GM20000 (cell line): ENCODE results near the gene CEP70.

Experiments
- DNase-seq: peaks from one replicate; pipeline ENCODE4 v3.0.0; 2012; ENCODE audit warnings: low spot score
- TF ChIP-seq, protein P1 (sequence below): IDR thresholded peaks from 2 replicates; pipeline ENCODE4 v1.5.1; 2012; ENCODE audit warnings: mild to moderate bottlenecking, control low read depth; ENCODE audit errors: extremely low read depth, missing control alignments

Gene CEP70

GRCh38 chr3:138594150-138594934 is at the start of gene CEP70:
Gene CEP70 (minus strand): TSS chr3:138594260. CDS start chr3:138572927, 21,333 bp downstream.
- peak; percentile 81 for DNase-seq
- TF ChIP-seq, protein P1, sequence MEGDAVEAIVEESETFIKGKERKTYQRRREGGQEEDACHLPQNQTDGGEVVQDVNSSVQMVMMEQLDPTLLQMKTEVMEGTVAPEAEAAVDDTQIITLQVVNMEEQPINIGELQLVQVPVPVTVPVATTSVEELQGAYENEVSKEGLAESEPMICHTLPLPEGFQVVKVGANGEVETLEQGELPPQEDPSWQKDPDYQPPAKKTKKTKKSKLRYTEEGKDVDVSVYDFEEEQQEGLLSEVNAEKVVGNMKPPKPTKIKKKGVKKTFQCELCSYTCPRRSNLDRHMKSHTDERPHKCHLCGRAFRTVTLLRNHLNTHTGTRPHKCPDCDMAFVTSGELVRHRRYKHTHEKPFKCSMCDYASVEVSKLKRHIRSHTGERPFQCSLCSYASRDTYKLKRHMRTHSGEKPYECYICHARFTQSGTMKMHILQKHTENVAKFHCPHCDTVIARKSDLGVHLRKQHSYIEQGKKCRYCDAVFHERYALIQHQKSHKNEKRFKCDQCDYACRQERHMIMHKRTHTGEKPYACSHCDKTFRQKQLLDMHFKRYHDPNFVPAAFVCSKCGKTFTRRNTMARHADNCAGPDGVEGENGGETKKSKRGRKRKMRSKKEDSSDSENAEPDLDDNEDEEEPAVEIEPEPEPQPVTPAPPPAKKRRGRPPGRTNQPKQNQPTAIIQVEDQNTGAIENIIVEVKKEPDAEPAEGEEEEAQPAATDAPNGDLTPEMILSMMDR: peak; percentile 85

- TF ChIP-seq, protein P1: no peak
- DNase-seq: no peak
These were observed 48.8 kb upstream of the CEP70 start for GRCh38 chr3:138642927-138643253.

DNA sequence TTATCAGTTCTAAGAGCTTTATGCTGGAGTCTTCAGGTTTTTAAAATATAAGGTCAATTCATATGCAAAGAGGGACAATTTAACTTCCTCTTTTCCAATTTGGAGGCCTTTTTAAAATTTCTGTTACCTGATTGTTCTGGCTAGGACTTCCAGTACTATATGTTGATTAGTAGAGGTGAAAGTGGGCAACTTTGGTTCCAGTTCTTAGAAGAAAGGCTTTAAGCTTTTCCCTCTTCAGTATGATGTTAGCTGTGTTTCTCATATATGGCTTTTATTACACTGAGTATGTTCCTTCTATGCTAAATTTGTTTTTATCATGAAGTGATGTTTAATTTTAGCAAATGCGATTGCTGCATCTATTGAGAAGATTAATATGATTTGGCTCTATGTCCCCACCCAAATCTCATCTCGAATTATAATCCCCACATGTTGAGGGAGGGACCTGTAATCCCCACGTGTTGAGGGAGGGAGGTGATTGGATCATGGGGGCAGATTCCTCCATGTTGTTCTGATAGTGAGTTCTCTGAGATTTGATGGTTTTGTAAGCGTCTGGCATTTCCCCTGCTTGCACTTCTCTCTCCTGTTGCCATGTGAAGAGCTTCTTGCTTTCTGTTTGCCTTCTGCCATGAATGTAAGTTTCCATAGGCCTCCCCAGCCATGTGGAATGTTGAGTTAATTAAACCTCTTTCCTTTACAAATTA is 48.3 kb upstream of the CEP70 start:
- DNase-seq: no peak
- TF ChIP-seq, protein P1: no peak

DNA sequence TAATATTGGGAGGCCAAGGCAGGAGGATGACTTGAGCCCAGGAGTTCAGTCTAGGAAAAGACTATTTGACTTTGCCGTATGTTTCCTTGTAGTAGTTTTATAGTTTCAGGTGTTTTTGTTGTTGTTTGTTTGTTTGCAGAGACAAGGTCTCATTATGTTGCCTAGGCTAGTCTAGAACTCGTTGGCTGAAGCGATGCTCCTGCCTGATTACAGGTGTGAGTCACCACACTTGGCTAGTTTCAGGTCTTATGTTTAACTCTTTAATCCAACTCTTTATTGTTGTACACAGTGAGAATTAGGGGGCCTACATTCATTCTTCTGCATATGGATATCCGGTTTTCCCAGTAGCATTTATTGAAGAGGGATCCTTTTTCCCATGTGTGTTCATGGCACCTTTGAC is 46.5 kb upstream of the CEP70 start:
- TF ChIP-seq, protein P1: no peak
- no peak for DNase-seq

DNA sequence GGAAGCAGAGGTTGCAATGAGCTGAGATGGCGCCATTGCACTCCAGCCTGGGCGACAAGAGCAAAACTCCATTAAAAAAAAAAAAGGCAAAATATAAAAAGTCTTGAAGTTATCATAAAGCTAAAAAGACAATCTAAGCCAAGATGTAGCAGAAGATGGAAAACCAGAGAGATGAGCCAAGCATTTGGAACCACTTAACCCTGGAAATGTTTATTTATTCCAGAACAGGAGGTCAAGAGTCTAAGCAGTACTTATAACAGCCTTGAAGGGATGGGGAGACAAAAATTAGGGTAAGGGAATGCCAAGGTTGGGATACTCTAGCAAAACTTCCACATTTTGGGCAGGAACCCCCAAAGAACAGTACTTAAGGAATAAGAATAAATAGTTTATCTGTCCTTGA is 44.6 kb upstream of the CEP70 start:
- DNase-seq: no peak
- TF ChIP-seq, protein P1: no peak

- DNase-seq: no peak
- TF ChIP-seq, protein P1: no peak
These were observed 35.5 kb upstream of the CEP70 start for GRCh38 chr3:138629526-138629925.

DNA sequence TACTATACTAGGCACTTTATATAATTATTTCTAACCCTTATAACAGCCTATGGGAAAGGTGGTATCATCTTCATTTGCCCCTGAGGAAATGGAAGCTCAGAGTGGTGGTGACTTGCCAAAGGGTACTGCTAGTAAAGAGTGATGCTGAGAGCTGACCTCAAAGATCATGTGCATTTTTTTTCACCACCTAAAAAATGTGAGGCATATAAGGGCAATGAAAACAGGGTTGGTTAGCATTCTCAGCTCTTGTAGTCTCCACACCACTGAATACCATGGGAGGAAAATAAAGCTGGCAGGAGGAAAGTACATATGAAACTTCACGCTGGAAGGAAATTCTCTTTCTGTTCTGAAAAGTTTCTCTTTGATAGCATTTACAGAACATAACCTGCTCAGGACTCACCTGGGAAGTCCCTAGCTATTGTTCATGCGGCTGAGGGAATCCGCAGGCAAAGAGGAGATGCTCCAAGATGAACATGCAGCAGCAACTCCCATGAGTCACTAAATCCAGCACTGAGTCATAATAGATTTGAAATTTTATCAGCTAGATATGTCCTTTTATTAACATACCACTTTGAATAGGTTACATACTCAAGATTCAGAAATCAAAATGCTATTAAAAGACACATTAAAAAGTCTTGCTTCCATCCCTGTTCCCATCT is 31.8 kb upstream of the CEP70 start:
- DNase-seq: no peak
- TF ChIP-seq, protein P1: no peak
